ENCODE measurements around the gene KRT77.
A peak's percentile ranks its signal among the peaks of the same experiment; 100 is the strongest.

Gene KRT77

GRCh38 chr12:52692254-52692653 is 11.1 kb downstream of the KRT77 start:
- no peaks in the 10 kb centered on the region for H3K9me3 Mint-ChIP-seq
- peaks cover 77% of the 10 kb centered on the region for H3K27me3 Mint-ChIP-seq (ENCODE audit: low read depth)
- H3K4me1 Mint-ChIP-seq (ENCODE audit: low read depth), result peaks cover 10% of the 10 kb centered on the region
- no peaks in the 10 kb centered on the region for H3K36me3 Mint-ChIP-seq (ENCODE audit: low read depth)
- H3K4me3 Mint-ChIP-seq, result peak overlapping the region; percentile 19
- H3K27ac Mint-ChIP-seq, result no peak overlapping the region

- Mint-ChIP-seq H3K4me3 (peak overlapping the region; percentile 17), H3K36me3 (ENCODE audit: low read depth) (no peaks in the 10 kb centered on the region), H3K4me1 (ENCODE audit: low read depth) (peaks cover 10% of the 10 kb centered on the region), H3K9me3 (no peaks in the 10 kb centered on the region), H3K27ac (peak overlapping the region; percentile 12), H3K27me3 (ENCODE audit: low read depth) (peaks cover 73% of the 10 kb centered on the region)
Measured at GRCh38 chr12:52691841-52692150, 11.5 kb downstream of the KRT77 start.

GRCh38 chr12:52691076-52691840 is 12.1 kb downstream of the KRT77 start:
- H3K27ac Mint-ChIP-seq, result peak overlapping the region; percentile 27
- H3K4me3 Mint-ChIP-seq, result peak overlapping the region; percentile 82
- H3K9me3 Mint-ChIP-seq, result no peaks in the 10 kb centered on the region
- H3K36me3 Mint-ChIP-seq (ENCODE audit: low read depth), result no peaks in the 10 kb centered on the region
- H3K4me1 Mint-ChIP-seq (ENCODE audit: low read depth), result peaks cover 10% of the 10 kb centered on the region
- peaks cover 73% of the 10 kb centered on the region for H3K27me3 Mint-ChIP-seq (ENCODE audit: low read depth)

DNA sequence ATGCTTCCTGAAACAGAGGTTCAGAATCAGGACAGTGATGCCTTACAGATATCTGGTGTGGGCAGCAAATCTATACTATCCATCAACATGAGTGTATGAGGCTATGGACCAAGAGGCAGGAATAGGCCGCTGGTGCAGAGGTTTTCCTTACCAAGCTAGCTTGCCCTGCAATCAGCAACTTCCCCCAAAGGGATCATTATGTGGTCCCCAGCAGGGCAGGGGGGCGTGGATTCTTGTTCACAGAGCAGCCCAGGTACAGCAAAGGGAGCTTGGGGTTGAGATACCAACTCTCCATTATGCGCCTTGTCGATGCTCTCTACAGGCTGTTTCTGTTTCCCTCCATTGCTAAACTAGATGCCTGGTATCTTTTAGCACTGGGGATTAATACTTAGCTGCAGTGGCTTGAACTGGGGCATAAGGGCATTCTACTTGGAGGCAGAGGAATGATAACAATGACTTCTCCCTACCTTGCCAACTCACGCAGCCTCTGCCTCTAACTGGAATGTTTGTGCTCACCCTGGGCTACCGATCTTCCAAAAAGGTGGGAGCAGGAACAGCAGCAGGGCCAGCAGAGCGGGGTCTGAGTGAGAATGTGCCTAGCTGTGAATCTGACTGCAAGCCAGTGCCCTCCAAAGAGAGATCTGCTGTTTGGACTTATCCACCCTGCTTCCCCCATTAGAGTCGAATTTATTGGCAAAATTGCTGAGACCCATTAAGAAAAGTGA is 12.8 kb downstream of the KRT77 start:
- Mint-ChIP-seq H3K27me3 (ENCODE audit: low read depth) (peaks cover 68% of the 10 kb centered on the region), H3K4me1 (ENCODE audit: low read depth) (peaks cover 10% of the 10 kb centered on the region), H3K36me3 (ENCODE audit: low read depth) (no peaks in the 10 kb centered on the region), H3K9me3 (no peaks in the 10 kb centered on the region), H3K4me3 (peak overlapping the region; percentile 82), H3K27ac (no peak overlapping the region)

- H3K9me3 Mint-ChIP-seq, result no peaks in the 10 kb centered on the region
- peaks cover 10% of the 10 kb centered on the region for H3K4me1 Mint-ChIP-seq (ENCODE audit: low read depth)
- no peak overlapping the region for H3K27ac Mint-ChIP-seq
- H3K27me3 Mint-ChIP-seq (ENCODE audit: low read depth), result peaks cover 65% of the 10 kb centered on the region
- H3K4me3 Mint-ChIP-seq, result peak overlapping the region; percentile 1
- no peaks in the 10 kb centered on the region for H3K36me3 Mint-ChIP-seq (ENCODE audit: low read depth)
Measured at GRCh38 chr12:52689936-52690335, 13.4 kb downstream of the KRT77 start.

GRCh38 chr12:52689239-52689638 is 14.1 kb downstream of the KRT77 start:
- H3K27me3 Mint-ChIP-seq (ENCODE audit: low read depth), result peaks cover 60% of the 10 kb centered on the region

GRCh38 chr12:52688481-52688880 is 14.8 kb downstream of the KRT77 start:
- Mint-ChIP-seq H3K4me3 (no peak overlapping the region), H3K36me3 (ENCODE audit: low read depth) (no peaks in the 10 kb centered on the region), H3K4me1 (ENCODE audit: low read depth) (peaks cover 10% of the 10 kb centered on the region), H3K27me3 (ENCODE audit: low read depth) (peaks cover 59% of the 10 kb centered on the region), H3K9me3 (no peaks in the 10 kb centered on the region), H3K27ac (no peak overlapping the region)

More at GRCh38 chr12:52689239-52689638, 14.1 kb downstream of the KRT77 start:
- Mint-ChIP-seq H3K36me3 (ENCODE audit: low read depth) (no peaks in the 10 kb centered on the region), H3K4me1 (ENCODE audit: low read depth) (peaks cover 10% of the 10 kb centered on the region), H3K27ac (no peak overlapping the region), H3K9me3 (no peaks in the 10 kb centered on the region), H3K4me3 (no peak overlapping the region)

DNA sequence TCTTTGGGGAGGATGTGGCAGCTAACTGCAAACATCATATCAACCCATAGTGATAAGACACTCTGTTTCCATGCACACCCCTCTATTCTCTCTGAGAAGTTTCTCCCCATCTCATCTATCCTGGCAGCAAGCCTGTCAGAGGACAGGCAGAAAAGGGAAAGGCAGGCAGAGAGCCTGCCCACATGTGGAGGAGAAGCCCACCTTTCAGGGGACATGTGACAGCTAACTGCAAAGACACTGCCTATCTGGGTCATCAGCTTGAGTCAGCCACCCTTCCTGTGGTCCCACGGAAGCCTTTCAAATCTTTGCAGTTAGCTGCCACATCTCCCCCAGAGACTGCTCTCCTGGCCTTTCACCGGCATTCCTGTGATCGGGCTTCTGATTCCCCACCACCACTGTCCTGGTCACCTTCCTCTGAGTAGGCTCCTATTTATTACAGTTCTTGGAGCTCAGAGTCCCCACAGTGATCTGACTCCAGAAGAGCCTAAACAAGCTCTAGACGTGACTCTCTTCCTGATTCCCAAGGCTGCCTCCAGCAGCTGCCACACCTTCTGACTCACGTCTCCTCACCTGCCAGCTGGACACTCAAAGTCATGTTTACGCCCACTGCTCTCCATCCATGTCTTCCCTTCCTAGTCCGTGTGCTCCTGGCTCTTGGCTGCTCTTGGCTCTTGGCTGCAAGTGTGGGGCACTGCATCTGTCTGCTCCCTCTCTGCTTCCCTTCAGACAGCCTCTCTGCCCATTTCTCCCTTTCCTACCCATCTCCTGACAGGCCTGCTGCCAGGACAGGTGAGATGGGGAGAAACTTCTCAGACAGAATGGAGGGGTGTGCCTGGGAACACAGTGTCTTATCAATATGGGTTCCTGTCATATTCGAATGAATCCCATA is 15.6 kb downstream of the KRT77 start:
- Mint-ChIP-seq H3K27ac (no peak overlapping the region), H3K4me1 (ENCODE audit: low read depth) (peaks cover 10% of the 10 kb centered on the region), H3K36me3 (ENCODE audit: low read depth) (no peaks in the 10 kb centered on the region), H3K27me3 (ENCODE audit: low read depth) (peaks cover 51% of the 10 kb centered on the region), H3K9me3 (no peaks in the 10 kb centered on the region), H3K4me3 (no peak overlapping the region)

GRCh38 chr12:52686756-52687487 is 16.4 kb downstream of the KRT77 start:
- Mint-ChIP-seq H3K4me1 (ENCODE audit: low read depth) (peaks cover 10% of the 10 kb centered on the region), H3K27ac (no peak overlapping the region), H3K27me3 (ENCODE audit: low read depth) (peaks cover 43% of the 10 kb centered on the region), H3K36me3 (ENCODE audit: low read depth) (no peaks in the 10 kb centered on the region), H3K4me3 (no peak overlapping the region), H3K9me3 (no peaks in the 10 kb centered on the region)

- no peak overlapping the region for H3K4me3 Mint-ChIP-seq
- no peaks in the 10 kb centered on the region for H3K36me3 Mint-ChIP-seq (ENCODE audit: low read depth)
- H3K4me1 Mint-ChIP-seq (ENCODE audit: low read depth), result peaks cover 13% of the 10 kb centered on the region
- H3K27ac Mint-ChIP-seq, result no peak overlapping the region
- peaks cover 41% of the 10 kb centered on the region for H3K27me3 Mint-ChIP-seq (ENCODE audit: low read depth)
- H3K9me3 Mint-ChIP-seq, result no peaks in the 10 kb centered on the region
Measured at GRCh38 chr12:52686063-52686462, 17.3 kb downstream of the KRT77 start.

DNA sequence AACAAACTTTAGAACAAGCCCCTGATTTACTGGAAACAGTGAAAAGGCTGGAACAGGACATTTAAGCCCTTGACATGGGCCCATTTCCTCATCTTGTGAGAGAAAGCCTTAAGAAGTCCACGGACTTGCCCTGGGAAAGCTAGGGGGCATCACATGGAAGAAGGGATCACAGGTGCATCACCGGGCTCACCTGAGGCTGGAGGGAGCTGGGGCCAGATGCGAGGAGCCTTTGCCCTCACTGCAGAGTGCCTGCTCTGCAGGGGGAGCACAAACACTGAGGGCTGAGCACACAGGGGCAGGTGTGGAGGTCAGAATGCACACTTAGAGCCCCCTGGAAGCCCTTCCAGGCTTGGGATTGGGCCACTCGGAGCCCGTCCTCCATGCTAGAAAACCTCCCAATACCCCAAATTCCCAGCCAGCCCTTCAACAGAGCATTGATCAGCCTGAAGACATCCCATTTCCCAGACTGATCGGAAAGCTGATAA is 17.9 kb downstream of the KRT77 start:
- no peaks in the 10 kb centered on the region for H3K36me3 Mint-ChIP-seq (ENCODE audit: low read depth)

DNA sequence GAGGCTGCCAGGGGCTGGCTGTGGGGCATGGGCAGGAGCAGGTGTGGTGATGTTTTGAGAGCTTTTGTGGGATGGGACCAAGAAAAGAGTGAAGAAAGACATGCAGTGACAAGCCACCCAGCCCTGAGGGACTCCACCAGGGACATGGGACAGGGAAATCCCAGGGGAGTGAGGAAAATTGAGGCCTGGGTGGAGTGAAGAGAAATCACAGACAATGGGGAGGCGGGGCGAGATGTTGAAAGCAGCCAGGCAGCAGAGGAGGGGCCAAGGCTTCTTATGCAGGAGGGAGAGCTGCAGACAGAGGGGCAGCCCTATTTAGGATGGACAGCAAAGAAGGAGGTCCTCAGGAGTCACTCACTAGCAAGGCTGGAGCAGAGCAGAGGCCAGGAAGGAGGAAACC is 18.9 kb downstream of the KRT77 start:
- peaks cover 32% of the 10 kb centered on the region for H3K27me3 Mint-ChIP-seq (ENCODE audit: low read depth)
- no peaks in the 10 kb centered on the region for H3K9me3 Mint-ChIP-seq
- H3K4me3 Mint-ChIP-seq, result no peak overlapping the region
- no peak overlapping the region for H3K27ac Mint-ChIP-seq
- H3K4me1 Mint-ChIP-seq (ENCODE audit: low read depth), result peaks cover 11% of the 10 kb centered on the region
- no peaks in the 10 kb centered on the region for H3K36me3 Mint-ChIP-seq (ENCODE audit: low read depth)

More for the DNA sequence above, 17.9 kb downstream of the KRT77 start:
- Mint-ChIP-seq H3K4me1 (ENCODE audit: low read depth) (peaks cover 11% of the 10 kb centered on the region), H3K4me3 (no peak overlapping the region), H3K27me3 (ENCODE audit: low read depth) (peaks cover 41% of the 10 kb centered on the region), H3K9me3 (no peaks in the 10 kb centered on the region), H3K27ac (no peak overlapping the region)

DNA sequence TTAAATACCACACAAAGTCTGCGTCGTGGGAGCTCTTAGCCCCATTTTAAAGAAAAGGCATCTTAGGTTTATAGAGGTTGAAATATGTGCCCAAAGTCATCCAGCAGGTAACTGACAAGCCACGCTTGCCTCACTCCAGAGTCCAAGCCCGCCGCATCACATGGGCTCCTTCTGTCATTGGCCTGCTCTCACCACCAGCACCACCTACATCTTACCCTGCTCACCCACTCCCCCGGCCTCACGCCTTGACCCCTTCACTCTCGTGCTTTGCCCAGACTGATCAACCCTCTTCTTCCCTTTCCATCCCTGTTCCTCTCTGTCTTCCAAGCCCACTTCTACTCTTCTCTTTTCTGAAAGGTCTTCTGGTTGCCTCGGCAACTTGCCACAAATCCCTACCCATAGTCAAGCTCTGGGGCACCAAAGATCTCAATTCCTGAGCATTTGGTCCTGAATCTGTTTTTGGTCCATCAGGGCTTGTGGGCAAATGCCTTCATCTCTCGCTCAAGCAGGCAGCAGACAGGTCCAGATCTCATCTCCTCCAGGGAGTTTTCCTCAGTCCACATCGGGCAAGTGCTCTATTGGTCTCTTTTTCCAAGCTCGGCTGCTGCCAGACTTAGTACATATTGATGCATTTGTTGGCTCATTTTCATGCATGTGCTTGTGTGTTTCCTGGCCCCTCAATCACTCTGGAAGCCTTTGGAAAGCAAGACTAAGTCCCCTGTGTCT is 19.6 kb downstream of the KRT77 start:
- Mint-ChIP-seq H3K9me3 (no peaks in the 10 kb centered on the region), H3K4me1 (ENCODE audit: low read depth) (peaks cover 11% of the 10 kb centered on the region), H3K36me3 (ENCODE audit: low read depth) (no peaks in the 10 kb centered on the region), H3K27ac (no peak overlapping the region), H3K4me3 (no peak overlapping the region), H3K27me3 (ENCODE audit: low read depth) (peaks cover 29% of the 10 kb centered on the region)
